22Rv1 (cell line): ENCODE measurements around the gene HOXA4.

Experiments
- CTCF ChIP-seq: fragments of 450-650 bp; IDR thresholded peaks from 2 replicates; pipeline ENCODE4 v1.5.1; 2017; ENCODE audit warnings: mild to moderate bottlenecking
- ZFX ChIP-seq: fragments of 450-650 bp; IDR thresholded peaks from 2 replicates; pipeline ENCODE4 v1.6.1; 2017; ENCODE audit warnings: antibody characterized with exemption, borderline replicate concordance

DNA sequence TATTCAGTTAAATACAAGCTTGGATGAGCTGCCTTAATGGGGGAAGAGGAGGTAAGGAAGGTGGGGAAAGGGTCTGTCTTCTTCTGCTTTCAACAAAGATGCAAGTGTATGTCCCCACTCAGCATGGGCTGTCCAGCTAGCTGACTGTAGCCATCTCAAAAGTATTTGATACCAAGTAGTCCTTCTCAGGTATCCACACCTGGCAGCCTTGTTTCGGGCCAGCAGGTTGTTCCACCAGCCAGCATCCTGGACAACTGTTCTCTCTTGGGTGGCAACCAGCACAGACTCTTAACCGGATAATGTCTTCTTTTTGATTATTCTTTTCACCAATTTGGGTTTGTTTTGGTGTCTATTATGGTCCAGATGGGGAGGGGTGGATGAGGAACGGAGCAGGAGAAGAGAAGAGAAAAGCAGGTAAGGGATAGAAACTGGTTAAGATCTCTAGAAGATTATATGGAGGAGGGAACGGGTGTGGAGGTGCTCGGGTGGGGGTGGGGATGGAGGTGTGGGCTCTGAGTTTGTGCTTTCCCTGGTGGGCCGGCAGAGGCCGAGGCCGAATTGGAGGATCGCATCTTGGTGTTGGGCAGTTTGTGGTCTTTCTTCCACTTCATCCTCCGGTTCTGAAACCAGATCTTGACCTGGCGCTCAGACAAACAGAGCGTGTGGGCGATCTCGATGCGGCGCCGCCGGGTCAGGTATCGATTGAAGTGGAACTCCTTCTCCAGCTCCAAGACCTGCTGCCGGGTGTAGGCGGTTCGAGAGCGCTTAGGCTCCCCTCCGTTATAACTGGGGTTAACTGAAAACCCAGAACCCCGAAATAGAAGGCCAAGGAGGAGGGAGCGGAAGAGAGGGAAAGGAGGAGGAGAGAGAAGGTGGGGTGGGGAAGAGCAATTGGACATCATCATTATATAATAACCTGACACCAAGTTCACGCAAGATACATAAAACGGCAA lies 1.5 kb downstream of the HOXA4 start:
- TF ChIP-seq CTCF: no peak
- no peak for TF ChIP-seq ZFX
